Measurements from ENCODE around the gene COL23A1. TPM values are rescaled to one million over a fixed set of nuclear protein-coding genes. Genes with fewer than 3 reads are reported as not detected.

COL23A1 gene
- polyA plus RNA-seq, 2 of the 4 experiments (the other 2 are of a cell fraction): not detected

GRCh38 chr5:178576591-178577351, 13.4 kb downstream of the COL23A1 start:
- no peaks in the 10 kb centered on the region for H3K4me1 ChIP-seq
- no peak overlapping the region for H3K4me3 ChIP-seq
- H3K27ac ChIP-seq: no peak overlapping the region
- FAIRE-seq (no peak), ATAC-seq (no peak), DNase-seq (ENCODE audit: low read depth in 1 of 2, low spot score in 1 of 2) (no peak)
- H3K4me2 ChIP-seq: no peak overlapping the region
- ChIA-PET POLR2A (no interaction called here), CTCF (no interaction called here)
- TF ChIP-seq SREBF2 (IDR thresholded peaks at IDR 0.05): no peak
- no peak for TF ChIP-seq ZC3H11A (IDR thresholded peaks at IDR 0.05)
- TF ChIP-seq JUNB (IDR thresholded peaks at IDR 0.05): no peak
- no peak for TF ChIP-seq CBX8 (IDR thresholded peaks at IDR 0.05)
- TF ChIP-seq, protein P1, sequence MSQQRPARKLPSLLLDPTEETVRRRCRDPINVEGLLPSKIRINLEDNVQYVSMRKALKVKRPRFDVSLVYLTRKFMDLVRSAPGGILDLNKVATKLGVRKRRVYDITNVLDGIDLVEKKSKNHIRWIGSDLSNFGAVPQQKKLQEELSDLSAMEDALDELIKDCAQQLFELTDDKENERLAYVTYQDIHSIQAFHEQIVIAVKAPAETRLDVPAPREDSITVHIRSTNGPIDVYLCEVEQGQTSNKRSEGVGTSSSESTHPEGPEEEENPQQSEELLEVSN (IDR thresholded peaks at IDR 0.05; ENCODE audit: borderline replicate concordance, low read depth): no peak
- no peak for TF ChIP-seq RFX5 (IDR thresholded peaks at IDR 0.05)
- TF ChIP-seq EHMT2 (IDR thresholded peaks at IDR 0.05; ENCODE audit: low read depth): no peak
- TF ChIP-seq GATA3 (IDR thresholded peaks at IDR 0.05; ENCODE audit: borderline replicate concordance): no peak
- no peak for TF ChIP-seq HOXB13 (CRISPR knock-in tag; IDR thresholded peaks at IDR 0.05; ENCODE audit: low read depth)
- no peak for TF ChIP-seq ZSCAN20 (CRISPR knock-in tag; IDR thresholded peaks at IDR 0.05)
- no peak for TF ChIP-seq MAFK (IDR thresholded peaks at IDR 0.05; ENCODE audit: partially characterized antibody)
- no peak for TF ChIP-seq HDAC2 (IDR thresholded peaks at IDR 0.05)
- TF ChIP-seq CEBPB (IDR thresholded peaks at IDR 0.05): no peak
- TF ChIP-seq, protein P2, sequence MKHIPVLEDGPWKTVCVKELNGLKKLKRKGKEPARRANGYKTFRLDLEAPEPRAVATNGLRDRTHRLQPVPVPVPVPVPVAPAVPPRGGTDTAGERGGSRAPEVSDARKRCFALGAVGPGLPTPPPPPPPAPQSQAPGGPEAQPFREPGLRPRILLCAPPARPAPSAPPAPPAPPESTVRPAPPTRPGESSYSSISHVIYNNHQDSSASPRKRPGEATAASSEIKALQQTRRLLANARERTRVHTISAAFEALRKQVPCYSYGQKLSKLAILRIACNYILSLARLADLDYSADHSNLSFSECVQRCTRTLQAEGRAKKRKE (CRISPR knock-in tag; IDR thresholded peaks at IDR 0.05; ENCODE audit: low read depth): no peak
- no peak for TF ChIP-seq TP53 (CRISPR knock-in tag; IDR thresholded peaks at IDR 0.05)
- TF ChIP-seq CBX2 (IDR thresholded peaks at IDR 0.05; ENCODE audit: borderline replicate concordance, low read depth): no peak
- no peak for TF ChIP-seq PHF8 (IDR thresholded peaks at IDR 0.05; ENCODE audit: borderline replicate concordance, low read depth)
- no peak for TF ChIP-seq TFCP2L1 (CRISPR knock-in tag; IDR thresholded peaks at IDR 0.05)
- no peak for TF ChIP-seq MAX (IDR thresholded peaks at IDR 0.05)
- TF ChIP-seq EP300 (IDR thresholded peaks at IDR 0.05): no peak
- 84% methylated on average over 59 of the region's 92 CpGs for WGBS (ENCODE audit: missing lambda C conversion rate)
- peaks cover 4% of the 10 kb centered on the region; the same call in 1 of the 3 replicates for H3K9me3 ChIP-seq

GRCh38 chr5:178573216-178573615, 17.0 kb downstream of the COL23A1 start:
- H3K4me3 ChIP-seq: no peak overlapping the region
- H3K27ac ChIP-seq: no peak overlapping the region
- ATAC-seq: no peak
- DNase-seq (ENCODE audit: low read depth in 1 of 2, low spot score in 1 of 2): no peak
- FAIRE-seq: no peak
- WGBS (ENCODE audit: missing lambda C conversion rate): 5% methylated on average over 7 of the region's 7 CpGs
- ChIA-PET CTCF (no interaction called here), POLR2A (no interaction called here)
- no peaks in the 10 kb centered on the region for H3K4me1 ChIP-seq
- no peak overlapping the region for H3K4me2 ChIP-seq
- TF ChIP-seq KDM5A (IDR thresholded peaks at IDR 0.05) (no peak), NPAS2 (CRISPR knock-in tag; IDR thresholded peaks at IDR 0.05; ENCODE audit: borderline replicate concordance) (no peak), HOXA7 (CRISPR knock-in tag; IDR thresholded peaks at IDR 0.05) (no peak), CBX8 (IDR thresholded peaks at IDR 0.05) (no peak), FOSB (CRISPR knock-in tag; IDR thresholded peaks at IDR 0.05) (no peak), FOSL2 (IDR thresholded peaks at IDR 0.05) (no peak), FOSL2 (CRISPR knock-in tag; IDR thresholded peaks at IDR 0.05) (no peak), TP53 (CRISPR knock-in tag; IDR thresholded peaks at IDR 0.05) (no peak), MYC (IDR thresholded peaks at IDR 0.05; ENCODE audit: borderline replicate concordance, low read length) (no peak), PHF8 (IDR thresholded peaks at IDR 0.05; ENCODE audit: borderline replicate concordance, low read depth) (no peak), MAFK (IDR thresholded peaks at IDR 0.05; ENCODE audit: partially characterized antibody) (no peak), RARB (CRISPR knock-in tag; IDR thresholded peaks at IDR 0.05) (no peak)
- TF ChIP-seq, protein P2 (CRISPR knock-in tag; IDR thresholded peaks at IDR 0.05; ENCODE audit: low read depth): no peak
- H3K9me3 ChIP-seq: peaks cover 6% of the 10 kb centered on the region; the same call in 1 of the 3 replicates

All from A549 (cell line).